Activated CD8-positive, alpha-beta T cell treated with anti-CD3 and anti-CD28 coated beads for 36 hours (primary cell): ENCODE measurements around the gene MICAL1. TPM values are rescaled to one million over a fixed set of nuclear protein-coding genes. Genes with fewer than 3 reads are reported as not detected.

Experiments used
- ATAC-seq: fragments of 200-7000 bp; cut with Tn5 transposase; one replicate; pipeline ENCODE4 v1.10.0; 2021; ENCODE audit warnings: mild to moderate bottlenecking, moderate library complexity
- CTCF ChIA-PET: fragments of 350-600 bp; sonication (Branson Sonifier 250); formaldehyde crosslinking; loops from one replicate; lab custom pipeline; 2021; ENCODE audit warnings: antibody characterized with exemption; lab: Charles Lee
- POLR2A ChIA-PET: fragments of 350-600 bp; sonication (Branson Sonifier 250); formaldehyde crosslinking; loops from one replicate; lab custom pipeline; 2021; ENCODE audit warnings: antibody characterized with exemption; lab: Charles Lee
- DNase-seq: peaks from one replicate; pipeline ENCODE4 v3.0.0-alpha.2; 2020
- H3K27ac Mint-ChIP-seq: one replicate; pipeline ENCODE4 v1.8.0; 2021; ENCODE audit warnings: mild to moderate bottlenecking, mixed read lengths
- H3K27me3 Mint-ChIP-seq: one replicate; pipeline ENCODE4 v1.8.0; 2021; ENCODE audit warnings: mixed read lengths
- H3K36me3 Mint-ChIP-seq: one replicate; pipeline ENCODE4 v1.8.0; 2021; ENCODE audit warnings: low read depth, mixed read lengths
- H3K4me1 Mint-ChIP-seq: one replicate; pipeline ENCODE4 v1.8.0; 2021; ENCODE audit warnings: low read depth, mixed read lengths
- H3K4me3 Mint-ChIP-seq: one replicate; pipeline ENCODE4 v1.8.0; 2021; ENCODE audit warnings: mild to moderate bottlenecking, moderate library complexity, mixed read lengths
- H3K9me3 Mint-ChIP-seq: one replicate; pipeline ENCODE4 v1.8.0; 2021; ENCODE audit warnings: mixed read lengths
- CTCF ChIP-seq: fragments of 200-600 bp; IDR thresholded peaks from one replicate; pipeline ENCODE4 v1.8.0; 2022; ENCODE audit warnings: antibody characterized with exemption, mild to moderate bottlenecking
- intact Hi-C: fragments of 100-400 bp; cut with micrococcal nuclease; formaldehyde crosslinking; loops from one replicate; pipeline ENCODE4 v1.10.0; 2022
- total RNA-seq, 2 experiments: library from RNA; stranded (reverse); gene quantifications; one replicate each; pipeline ENCODE4 v1.2.3, GENCODE V29; 2021

The MICAL1 gene
- total RNA-seq, 2 experiments from 2014 or later: 17.7 TPM

- Mint-ChIP-seq H3K4me3 (no peak overlapping the region), H3K9me3 (no peaks in the 10 kb centered on the region), H3K36me3 (peaks cover 26% of the 10 kb centered on the region), H3K4me1 (peaks cover 39% of the 10 kb centered on the region), H3K27ac (no peak overlapping the region), H3K27me3 (no peaks in the 10 kb centered on the region)
- CTCF ChIA-PET: interaction anchor here (1.0 to 1.6 kb wide), 2 partner anchors 11 to 594 kb away, joined by 3 to 6 read pairs; no protein-coding TSS in a partner anchor
- ATAC-seq (no peak), DNase-seq (no peak)
- POLR2A ChIA-PET: interaction anchor here (0.8 to 8.9 kb wide), 4 partner anchors 10 to 63 kb away, joined by 3 to 119 read pairs (median 3); partner anchors contain the start of genes CD164 and MICAL1
- no peak for TF ChIP-seq CTCF
- intact Hi-C loops: no loop called here
Observed at GRCh38 chr6:109445382-109445781, 10.2 kb downstream of the MICAL1 start.

- no peak for ATAC-seq
- no peak for DNase-seq
- POLR2A ChIA-PET: interaction anchor here (1.6 to 8.9 kb wide), 3 partner anchors 12 to 61 kb away, joined by 6 to 119 read pairs (median 18); partner anchors contain the start of genes CD164, MICAL1 and ZBTB24
- Mint-ChIP-seq H3K4me1 (peaks cover 27% of the 10 kb centered on the region), H3K9me3 (no peaks in the 10 kb centered on the region), H3K4me3 (no peak overlapping the region), H3K36me3 (peaks cover 26% of the 10 kb centered on the region), H3K27ac (no peak overlapping the region), H3K27me3 (no peaks in the 10 kb centered on the region)
- CTCF ChIA-PET: interaction anchor here (1.1 to 1.6 kb wide), 2 partner anchors 58 to 60 kb away, joined by 3 to 4 read pairs; no protein-coding TSS in a partner anchor
- intact Hi-C loops: loop anchor here (5.0 kb wide), 1 partner anchor 39 kb away; the partner anchor contains the start of gene ZBTB24
- no peak for TF ChIP-seq CTCF
Observed at GRCh38 chr6:109443425-109443950, 12.1 kb downstream of the MICAL1 start.

- DNase-seq: no peak
- Mint-ChIP-seq H3K27ac (peak overlapping the region; percentile 13), H3K36me3 (peaks cover 26% of the 10 kb centered on the region), H3K27me3 (no peaks in the 10 kb centered on the region), H3K4me1 (peaks cover 26% of the 10 kb centered on the region), H3K4me3 (peak overlapping the region; percentile 92), H3K9me3 (no peaks in the 10 kb centered on the region)
- ATAC-seq: no peak
- ChIA-PET CTCF (interaction anchor here (0.7 to 3.3 kb wide), 6 partner anchors 12 to 597 kb away, joined by 3 to 27 read pairs (median 6); partner anchors contain the start of genes CD164 and MICAL1), POLR2A (interaction anchor here (0.8 to 8.9 kb wide), 8 partner anchors 7 to 60 kb away, joined by 3 to 119 read pairs (median 6); partner anchors contain the start of genes CD164, MICAL1 and ZBTB24)
- intact Hi-C loops: loop anchor here (5.0 kb wide), 1 partner anchor 40 kb away; the partner anchor contains the start of gene ZBTB24
- TF ChIP-seq CTCF: no peak
Observed at GRCh38 chr6:109442393-109442924, 13.1 kb downstream of the MICAL1 start.

- intact Hi-C loops: loop anchor here (2.0 to 5.0 kb wide), 2 partner anchors 14 to 41 kb away; partner anchors contain the start of genes MICAL1 and ZBTB24
- H3K9me3 Mint-ChIP-seq: no peaks in the 10 kb centered on the region
- peak overlapping the region; percentile 92 for H3K4me3 Mint-ChIP-seq
- POLR2A ChIA-PET: interaction anchor here (0.8 to 8.9 kb wide), 11 partner anchors 9 to 346 kb away, joined by 3 to 119 read pairs (median 4); partner anchors contain the start of genes CD164, CEP57L1, MICAL1 and SESN1
- no peaks in the 10 kb centered on the region for H3K27me3 Mint-ChIP-seq
- H3K27ac Mint-ChIP-seq: peak overlapping the region; percentile 89
- peaks cover 26% of the 10 kb centered on the region for H3K4me1 Mint-ChIP-seq
- H3K36me3 Mint-ChIP-seq: peaks cover 22% of the 10 kb centered on the region
- peak; percentile 33 for TF ChIP-seq CTCF
- CTCF ChIA-PET: interaction anchor here (0.6 to 3.3 kb wide), 13 partner anchors 9 to 806 kb away, joined by 3 to 27 read pairs (median 5); partner anchors contain the start of genes CD164 and MICAL1
- DNase-seq (peak; percentile 56), ATAC-seq (peak; percentile 13)
Observed at GRCh38 chr6:109441069-109441816, 14.3 kb downstream of the MICAL1 start.
